HG02943 (cell line): ENCODE data around the gene SCARB1.

Experiments
- ATAC-seq: cut with Tn5 transposase; IDR thresholded peaks from one replicate; pipeline ENCODE4 v1.9.1; 2021; ENCODE audit warnings: mild to moderate bottlenecking, low read depth, moderate library complexity; ENCODE audit not compliant: unreplicated experiment

Gene SCARB1

GRCh38 chr12:124737772-124738635, 125.7 kb downstream of the SCARB1 start:
- ATAC-seq = no peak

- no peak for ATAC-seq
Observed at GRCh38 chr12:124737040-124737419, 126.6 kb downstream of the SCARB1 start.

- no peak for ATAC-seq
Observed at GRCh38 chr12:124736115-124737039, 127.3 kb downstream of the SCARB1 start.

- ATAC-seq = no peak
Observed at GRCh38 chr12:124734224-124734788, 129.4 kb downstream of the SCARB1 start.

GRCh38 chr12:124733086-124733485, 130.6 kb downstream of the SCARB1 start:
- no peak for ATAC-seq

GRCh38 chr12:124732275-124733075, 131.2 kb downstream of the SCARB1 start:
- ATAC-seq = no peak

GRCh38 chr12:124731869-124732268, 131.8 kb downstream of the SCARB1 start:
- ATAC-seq = no peak

- ATAC-seq = no peak
Observed at GRCh38 chr12:124730455-124730932, 133.2 kb downstream of the SCARB1 start.

- no peak for ATAC-seq
Observed at GRCh38 chr12:124727922-124728321, 135.7 kb downstream of the SCARB1 start.

- no peak for ATAC-seq
Observed at GRCh38 chr12:124727264-124727800, 136.3 kb downstream of the SCARB1 start.
